Left lung (tissue), 10 donors: ENCODE results near the gene CIAO2B. TPM values are rescaled to one million over a fixed set of nuclear protein-coding genes. Genes with fewer than 3 reads are reported as not detected.
"Not testable (repeated sequence)": the region's sequence is repeated elsewhere in the genome, so short reads cannot be mapped to it uniquely, and the experiment has no call there.

Experiments
- ATAC-seq: fragments of 200-7000 bp; cut with Tn5 transposase; one replicate; pipeline ENCODE4 v1.9.1; 2020; ENCODE audit warnings: moderate library complexity
- DNase-seq, 4 donors: peaks; one replicate each; pipeline ENCODE4 v3.0.0-alpha.2; 2013 to 2020
- H3K27ac ChIP-seq, 2 donors: fragments of 200-600 bp; sonication (generic) in 1 of 2; one replicate each; pipeline versions ENCODE4 v1.5.0 to v1.8.0; 2020 to 2021
- H3K27me3 ChIP-seq, 2 donors: fragments of 200-600 bp; sonication (generic) in 1 of 2; one replicate each; pipeline versions ENCODE4 v1.5.0 to v1.8.0; 2020 to 2021
- H3K36me3 ChIP-seq, 2 donors: fragments of 200-600 bp; sonication (generic) in 1 of 2; one replicate each; pipeline versions ENCODE4 v1.5.0 to v1.8.0; 2020 to 2021
- H3K4me1 ChIP-seq, 2 donors: fragments of 200-600 bp; one replicate each; pipeline ENCODE4 v1.8.0; 2021
- H3K4me3 ChIP-seq, 2 donors: fragments of 200-600 bp; sonication (generic) in 1 of 2; one replicate each; pipeline versions ENCODE4 v1.5.0 to v1.8.0; 2020 to 2021; ENCODE audit warnings: mild to moderate bottlenecking in 1 of 2
- H3K9me3 ChIP-seq, 2 donors: fragments of 200-600 bp; sonication (generic) in 1 of 2; one replicate each; pipeline versions ENCODE4 v1.5.0 to v1.8.0; 2020 to 2021
- intact Hi-C, 2 donors: fragments of 100-400 bp; cut with DNase I; formaldehyde crosslinking; loops; one replicate each; pipeline versions ENCODE4 v1.11.2 to v1.14.2; 2022
- polyA plus RNA-seq, 6 donors: library from polyadenylated mRNA; unstranded; fragments of 120-200 nt; gene quantifications; one replicate each; pipeline ENCODE4 v1.2.1, GENCODE V29; 2013; ENCODE audit not compliant: insufficient read length in 6 of 6
- total RNA-seq, 2 donors: library from RNA; stranded (reverse); fragmentation: NEBNext Ultra II Directional; extraction: Animal tissue kit (Norgen Biotek cat#: 25700); gene quantifications; one replicate each; pipeline ENCODE4 v1.2.1, GENCODE V29; 2021
- TF ChIP-seq, protein P1 (sequence below), 2 donors: fragments of 200-600 bp; sonication (generic) in 1 of 2; IDR thresholded peaks; one replicate each; pipeline versions ENCODE4 v1.5.0 to v1.8.0; 2021; ENCODE audit warnings: antibody characterized with exemption in 2 of 2
- donor health status: DM: no; HTN: yes; CAD: no.
- donor health status: DM: no; HTN: no; CAD: no.

Gene CIAO2B
- total and polyA plus RNA-seq, 8 donors: 70.9 to 84.0 (median 81.9) TPM

DNA sequence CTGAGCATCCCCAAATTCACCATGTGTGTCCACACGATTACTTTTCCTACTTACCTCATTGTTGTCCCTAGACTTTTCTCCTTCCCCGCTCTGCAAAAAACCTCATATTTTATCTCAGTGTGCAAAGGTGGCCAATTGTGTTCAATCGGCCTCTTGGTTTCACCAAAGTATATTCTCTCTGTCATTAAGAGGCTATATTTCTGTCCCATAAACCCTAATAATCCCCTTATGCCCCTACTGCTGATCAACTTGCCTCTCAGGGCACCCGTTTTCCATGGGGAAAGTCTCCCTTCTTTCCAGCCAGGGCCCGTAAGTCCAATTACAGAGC, 12.7 kb upstream of the CIAO2B start:
- H3K4me1 ChIP-seq: peaks cover 5 to 22% of the 10 kb centered on the region in 2 donors
- intact Hi-C loops: no loop called here
- TF ChIP-seq, protein P1, sequence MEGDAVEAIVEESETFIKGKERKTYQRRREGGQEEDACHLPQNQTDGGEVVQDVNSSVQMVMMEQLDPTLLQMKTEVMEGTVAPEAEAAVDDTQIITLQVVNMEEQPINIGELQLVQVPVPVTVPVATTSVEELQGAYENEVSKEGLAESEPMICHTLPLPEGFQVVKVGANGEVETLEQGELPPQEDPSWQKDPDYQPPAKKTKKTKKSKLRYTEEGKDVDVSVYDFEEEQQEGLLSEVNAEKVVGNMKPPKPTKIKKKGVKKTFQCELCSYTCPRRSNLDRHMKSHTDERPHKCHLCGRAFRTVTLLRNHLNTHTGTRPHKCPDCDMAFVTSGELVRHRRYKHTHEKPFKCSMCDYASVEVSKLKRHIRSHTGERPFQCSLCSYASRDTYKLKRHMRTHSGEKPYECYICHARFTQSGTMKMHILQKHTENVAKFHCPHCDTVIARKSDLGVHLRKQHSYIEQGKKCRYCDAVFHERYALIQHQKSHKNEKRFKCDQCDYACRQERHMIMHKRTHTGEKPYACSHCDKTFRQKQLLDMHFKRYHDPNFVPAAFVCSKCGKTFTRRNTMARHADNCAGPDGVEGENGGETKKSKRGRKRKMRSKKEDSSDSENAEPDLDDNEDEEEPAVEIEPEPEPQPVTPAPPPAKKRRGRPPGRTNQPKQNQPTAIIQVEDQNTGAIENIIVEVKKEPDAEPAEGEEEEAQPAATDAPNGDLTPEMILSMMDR (IDR thresholded peaks at IDR 0.05): no peak

DNA sequence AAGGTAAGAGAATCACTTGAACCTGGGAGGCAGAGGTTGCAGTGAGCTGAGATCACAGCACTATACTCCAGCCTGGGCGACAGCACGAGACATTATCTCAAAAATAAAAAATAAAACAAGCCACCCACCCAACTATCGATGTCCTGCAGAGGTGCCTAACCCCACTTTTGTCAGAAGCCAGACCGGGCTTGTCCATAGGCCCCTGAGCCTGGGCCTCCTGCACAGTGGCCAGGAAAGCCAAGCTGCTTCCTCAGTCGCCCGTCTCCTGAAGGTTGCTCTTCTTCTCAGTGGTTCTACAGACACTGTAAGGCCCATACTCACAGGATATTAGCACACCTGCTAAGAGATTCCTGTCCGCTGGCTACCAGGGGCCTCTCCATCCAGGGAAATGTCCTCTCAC, 12.3 kb upstream of the CIAO2B start:
- no peak overlapping the region for H3K27ac ChIP-seq
- H3K4me1 ChIP-seq: peaks cover 5 to 22% of the 10 kb centered on the region in 2 donors
- H3K36me3 ChIP-seq: peaks cover 0 to 29% of the 10 kb centered on the region in 2 donors
- no peak overlapping the region for H3K4me3 ChIP-seq
- ATAC-seq (no peak), DNase-seq (peak in 1 of 4 donors; percentile 23)
- TF ChIP-seq, protein P1 (IDR thresholded peaks at IDR 0.05): no peak
- peaks cover 9 to 39% of the 10 kb centered on the region in 2 donors for H3K27me3 ChIP-seq
- no peaks in the 10 kb centered on the region for H3K9me3 ChIP-seq
- intact Hi-C loops: no loop called here

More for the DNA sequence above, 12.7 kb upstream of the CIAO2B start:
- Histone ChIP-seq H3K27me3 (peaks cover 9 to 43% of the 10 kb centered on the region in 2 donors), H3K4me3 (no peak overlapping the region), H3K36me3 (peaks cover 0 to 25% of the 10 kb centered on the region in 2 donors), H3K9me3 (no peaks in the 10 kb centered on the region), H3K27ac (no peak overlapping the region)
- DNase-seq (no peak), ATAC-seq (no peak)

DNA sequence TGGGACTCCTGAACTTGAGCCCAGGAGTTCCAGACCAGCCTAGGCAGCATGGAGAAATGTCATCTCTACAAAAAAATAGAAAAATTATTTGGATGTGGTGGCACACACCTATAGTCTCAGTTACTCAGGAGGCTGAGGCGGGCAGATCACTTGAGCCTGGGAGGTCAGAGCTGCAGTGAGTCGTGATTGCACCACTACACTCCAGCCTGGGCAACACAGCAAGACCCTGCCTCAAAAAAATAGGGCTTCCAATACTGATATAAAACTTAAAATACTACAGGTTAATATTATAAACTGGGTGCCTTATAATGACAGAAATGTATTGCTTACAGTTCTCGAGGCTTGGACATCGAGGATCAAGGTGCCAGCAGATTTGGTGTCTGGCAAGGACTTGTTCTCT, 11.7 kb upstream of the CIAO2B start:
- TF ChIP-seq, protein P1 (IDR thresholded peaks at IDR 0.05): no peak
- Histone ChIP-seq H3K9me3 (no peaks in the 10 kb centered on the region), H3K4me1 (peaks cover 5 to 22% of the 10 kb centered on the region in 2 donors), H3K36me3 (peaks cover 0 to 35% of the 10 kb centered on the region in 2 donors), H3K27me3 (peaks cover 9 to 33% of the 10 kb centered on the region in 2 donors), H3K27ac (no peak overlapping the region), H3K4me3 (no peak overlapping the region)
- intact Hi-C loops: no loop called here
- DNase-seq: peak in 1 of 4 donors; percentile 3
- no peak for ATAC-seq

DNA sequence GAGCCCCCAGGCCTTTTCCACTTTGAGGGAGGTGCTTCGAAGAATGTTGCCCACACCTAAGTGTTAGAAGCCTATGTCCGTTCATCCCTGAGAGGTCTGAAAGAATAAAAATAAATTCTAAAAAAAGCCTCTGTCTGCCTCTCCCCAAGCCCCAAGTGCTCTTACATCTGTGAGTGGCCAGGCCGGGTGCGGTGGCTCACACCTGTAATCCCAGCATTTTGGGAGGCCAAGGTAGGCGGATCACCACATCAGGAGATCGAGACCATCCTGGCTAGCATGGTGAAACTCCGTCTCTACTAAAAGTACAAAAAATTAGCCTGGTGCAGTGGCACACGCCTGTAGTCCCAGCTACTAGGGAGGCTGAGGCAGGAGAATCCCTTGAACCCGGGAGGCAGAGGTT, 10.8 kb upstream of the CIAO2B start:
- intact Hi-C loops, H3K4me3 ChIP-seq, ATAC-seq, H3K27ac ChIP-seq, H3K9me3 ChIP-seq: not testable (repeated sequence)
- Histone ChIP-seq H3K27me3 (peaks cover 9 to 25% of the 10 kb centered on the region in 2 donors), H3K36me3 (peaks cover 0 to 45% of the 10 kb centered on the region in 2 donors), H3K4me1 (peaks cover 5 to 22% of the 10 kb centered on the region in 2 donors)
- DNase-seq: peak in 1 of 4 donors; percentile 28

DNA sequence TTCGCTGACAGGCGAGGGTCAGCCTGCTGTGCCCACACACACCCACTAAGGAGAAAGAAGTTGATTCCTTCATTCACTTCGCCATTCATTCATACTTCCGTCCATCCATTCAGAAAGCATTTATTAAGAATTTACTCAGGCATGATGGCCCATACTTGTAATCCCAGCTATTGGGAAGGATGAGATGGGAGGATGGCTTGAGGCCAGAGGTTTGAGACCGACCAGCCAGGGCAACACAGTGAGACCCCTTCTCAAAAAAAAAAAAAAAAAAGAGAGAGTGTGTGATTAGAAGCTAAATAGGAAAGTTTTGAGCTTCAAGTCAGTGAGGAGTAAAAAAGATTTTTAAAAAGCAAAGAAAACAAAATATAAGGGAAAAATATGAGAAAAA, 9.8 kb upstream of the CIAO2B start:
- intact Hi-C loops: no loop called here
- ATAC-seq: no peak
- H3K4me3 ChIP-seq: no peak overlapping the region
- peaks cover 5 to 20% of the 10 kb centered on the region in 2 donors for H3K4me1 ChIP-seq
- TF ChIP-seq, protein P1 (IDR thresholded peaks at IDR 0.05): no peak
- H3K9me3 ChIP-seq: no peaks in the 10 kb centered on the region
- H3K27me3 ChIP-seq: peaks cover 6 to 16% of the 10 kb centered on the region in 2 donors
- no peak overlapping the region for H3K27ac ChIP-seq
- DNase-seq: no peak
- H3K36me3 ChIP-seq: peaks cover 0 to 54% of the 10 kb centered on the region in 2 donors

DNA sequence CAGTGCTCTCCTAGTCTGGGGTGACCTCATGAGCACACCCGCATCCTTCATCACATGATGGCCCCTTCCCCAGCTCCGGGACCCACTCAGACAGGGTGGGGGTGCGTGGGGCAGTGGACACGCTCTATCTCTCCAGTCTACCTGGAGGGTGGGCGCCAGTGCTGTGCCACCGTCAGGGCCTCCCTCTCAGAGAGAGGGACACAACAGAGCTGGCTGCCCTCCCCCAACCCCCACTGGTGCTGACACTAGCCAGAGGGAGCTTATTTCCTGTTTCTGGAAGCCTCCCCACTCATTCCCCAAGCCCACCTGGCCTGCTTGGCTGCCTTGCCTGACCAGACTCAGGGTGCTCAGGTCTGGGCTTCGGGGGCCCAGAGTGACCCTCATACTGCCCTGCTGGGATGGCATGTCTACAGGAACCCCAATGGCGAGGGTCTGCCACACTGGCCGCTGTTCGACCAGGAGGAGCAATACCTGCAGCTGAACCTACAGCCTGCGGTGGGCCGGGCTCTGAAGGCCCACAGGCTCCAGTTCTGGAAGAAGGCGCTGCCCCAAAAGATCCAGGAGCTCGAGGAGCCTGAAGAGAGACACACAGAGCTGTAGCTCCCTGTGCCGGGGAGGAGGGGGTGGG, 9.3 kb upstream of the CIAO2B start:
- peaks cover 0 to 59% of the 10 kb centered on the region in 2 donors for H3K36me3 ChIP-seq
- intact Hi-C loops: no loop called here
- ATAC-seq: no peak
- H3K27ac ChIP-seq: no peak overlapping the region
- no peak overlapping the region for H3K4me3 ChIP-seq
- H3K4me1 ChIP-seq: peaks cover 3 to 15% of the 10 kb centered on the region in 2 donors
- H3K27me3 ChIP-seq: peaks cover 1 to 11% of the 10 kb centered on the region in 2 donors
- TF ChIP-seq, protein P1 (IDR thresholded peaks at IDR 0.05): no peak
- no peaks in the 10 kb centered on the region for H3K9me3 ChIP-seq
- peak in 1 of 4 donors; percentile 55 for DNase-seq
